Epidermal melanocyte (primary cell): Measurements from ENCODE around the gene CDC42SE1.

ENCODE experiments used
- DNase-seq: peaks from one replicate; pipeline ENCODE4 v3.0.0; 2011; ENCODE audit warnings: low spot score; ENCODE audit not compliant: insufficient read length

Gene CDC42SE1

DNA sequence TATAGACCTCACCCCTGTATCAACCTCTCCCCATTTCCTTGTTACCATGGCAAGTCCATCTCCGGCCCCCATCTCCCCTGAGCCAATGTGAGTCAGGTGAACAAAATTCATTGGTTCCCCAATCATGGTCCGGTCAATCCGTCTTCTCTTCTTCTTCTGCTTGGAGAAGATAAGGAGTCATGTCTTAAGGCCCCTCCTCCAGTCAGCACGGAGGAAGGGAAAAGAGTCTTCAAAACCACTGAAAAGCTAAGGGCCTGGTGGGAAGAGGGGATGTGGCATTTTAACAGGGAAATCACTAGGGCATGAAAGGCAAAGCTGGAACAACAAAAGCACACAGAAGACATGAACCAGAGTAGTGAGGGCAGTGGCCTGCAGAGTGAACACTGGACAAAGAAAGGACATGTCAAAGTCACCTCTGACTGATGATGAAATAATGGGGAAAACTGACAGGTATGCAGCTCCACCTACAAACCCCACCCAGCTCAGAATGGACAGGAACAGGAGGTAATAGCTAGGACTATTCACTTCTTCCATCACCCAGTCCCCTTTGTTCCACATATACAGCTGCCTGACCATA, 4.4 kb downstream of the CDC42SE1 start:
- no peak for DNase-seq

DNA sequence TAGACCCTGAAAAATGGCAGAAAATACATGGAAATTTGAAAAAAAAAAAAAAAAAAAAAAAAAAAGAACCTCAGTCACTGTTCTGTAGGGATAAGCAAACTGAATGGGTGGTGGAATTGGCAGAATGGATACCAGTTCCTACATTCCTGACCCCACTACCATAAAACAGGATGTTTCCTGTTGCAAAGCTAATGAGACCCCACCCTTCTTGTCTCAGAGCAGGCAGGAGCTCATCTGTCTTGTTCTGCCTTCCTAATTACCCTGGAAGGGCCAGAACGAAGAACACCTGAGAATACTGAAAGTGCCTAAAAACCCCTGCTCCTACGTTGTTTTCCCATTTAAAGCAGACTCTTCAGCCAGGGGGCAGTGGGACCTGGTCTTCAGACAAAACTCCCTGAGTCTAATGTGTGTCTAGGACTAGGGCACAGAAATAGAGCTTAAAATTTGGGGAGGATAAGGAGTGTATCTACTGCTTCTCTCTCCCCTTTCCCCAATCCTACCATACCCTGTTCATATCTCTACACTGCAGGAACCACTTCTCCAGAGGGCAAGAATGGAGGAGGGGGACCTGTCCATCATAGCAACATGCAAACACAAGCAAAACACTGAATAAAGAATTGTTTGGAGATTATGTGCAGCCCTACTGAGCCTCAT, 7.9 kb downstream of the CDC42SE1 start:
- no peak for DNase-seq

DNA sequence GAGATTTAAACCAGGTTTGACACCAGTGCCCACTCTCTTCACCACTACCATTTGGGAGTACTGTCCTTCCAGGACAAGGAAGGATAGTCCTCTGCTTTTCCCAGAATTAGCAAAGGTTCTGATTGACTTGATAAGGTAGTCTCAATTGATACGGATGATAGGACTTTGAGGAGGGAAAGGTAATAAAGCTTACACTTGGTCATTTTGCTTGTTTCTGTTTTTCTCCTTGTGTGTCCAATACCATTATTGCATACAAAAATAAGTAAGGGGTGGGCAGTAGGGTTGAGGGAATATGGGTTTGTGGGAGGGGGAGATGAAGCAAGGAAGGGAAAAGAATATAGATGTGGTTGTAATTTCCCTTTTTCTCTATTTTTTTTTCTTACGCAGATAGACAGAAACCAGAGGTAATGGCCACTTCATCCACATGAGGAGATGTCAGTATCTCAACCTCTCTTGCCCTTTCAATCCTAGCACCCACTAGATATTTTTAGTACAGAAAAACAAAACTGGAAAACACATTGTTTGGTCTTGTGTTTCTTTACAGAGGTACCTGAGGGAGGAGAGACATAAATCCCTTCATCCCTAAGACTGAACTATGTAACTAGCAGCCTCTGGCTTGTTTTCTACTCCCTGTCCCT, 9.3 kb downstream of the CDC42SE1 start:
- no peak for DNase-seq

DNA sequence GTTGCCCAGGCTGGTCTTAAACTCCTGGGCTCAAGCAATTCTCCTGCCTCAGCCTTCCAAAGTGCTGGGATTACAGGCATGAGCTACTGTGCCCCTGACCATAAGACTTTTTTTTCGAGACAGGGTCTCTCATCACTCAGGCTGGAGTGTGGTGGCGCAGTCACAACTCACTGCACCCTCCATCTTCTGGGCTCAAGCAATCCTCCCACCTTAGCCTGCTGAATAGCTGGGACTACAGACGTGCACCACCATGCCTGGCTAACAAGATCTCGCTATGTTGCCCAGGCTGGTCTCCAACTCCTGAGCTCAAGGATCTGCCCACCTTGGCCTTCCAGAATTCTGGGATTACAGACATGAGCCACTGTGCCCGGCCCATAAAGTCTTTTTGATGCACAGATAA, 10.0 kb downstream of the CDC42SE1 start:
- DNase-seq, result no peak

DNA sequence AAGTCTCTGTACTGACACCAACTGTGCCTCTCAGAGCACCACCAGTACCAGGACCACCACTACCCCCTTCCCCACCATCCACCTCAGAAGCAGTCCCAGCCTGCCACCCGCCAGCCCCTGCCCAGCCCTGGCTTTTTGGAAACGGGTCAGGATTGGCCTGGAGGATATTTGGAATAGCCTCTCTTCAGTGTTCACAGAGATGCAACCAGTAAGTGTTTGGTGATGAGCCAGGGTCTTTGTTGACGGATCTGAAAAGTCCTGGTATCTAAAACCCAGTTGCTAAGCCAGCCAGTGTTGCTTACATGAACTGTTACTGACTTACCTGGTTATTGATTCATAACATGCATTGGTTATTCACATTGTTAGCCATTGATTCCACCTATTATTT, 10.8 kb downstream of the CDC42SE1 start:
- DNase-seq, result no peak

DNA sequence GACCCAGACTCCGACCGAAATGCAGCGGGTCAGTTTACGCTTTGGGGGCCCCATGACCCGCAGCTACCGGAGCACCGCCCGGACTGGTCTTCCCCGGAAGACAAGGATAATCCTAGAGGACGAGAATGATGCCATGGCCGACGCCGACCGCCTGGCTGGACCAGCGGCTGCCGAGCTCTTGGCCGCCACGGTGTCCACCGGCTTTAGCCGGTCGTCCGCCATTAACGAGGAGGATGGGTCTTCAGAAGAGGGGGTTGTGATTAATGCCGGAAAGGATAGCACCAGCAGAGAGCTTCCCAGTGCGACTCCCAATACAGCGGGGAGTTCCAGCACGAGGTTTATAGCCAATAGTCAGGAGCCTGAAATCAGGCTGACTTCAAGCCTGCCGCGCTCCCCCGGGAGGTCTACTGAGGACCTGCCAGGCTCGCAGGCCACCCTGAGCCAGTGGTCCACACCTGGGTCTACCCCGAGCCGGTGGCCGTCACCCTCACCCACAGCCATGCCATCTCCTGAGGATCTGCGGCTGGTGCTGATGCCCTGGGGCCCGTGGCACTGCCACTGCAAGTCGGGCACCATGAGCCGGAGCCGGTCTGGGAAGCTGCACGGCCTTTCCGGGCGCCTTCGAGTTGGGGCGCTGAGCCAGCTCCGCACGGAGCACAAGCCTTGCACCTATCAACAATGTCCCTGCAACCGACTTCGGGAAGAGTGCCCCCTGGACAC, 11.3 kb downstream of the CDC42SE1 start:
- DNase-seq, result peak; percentile 40

DNA sequence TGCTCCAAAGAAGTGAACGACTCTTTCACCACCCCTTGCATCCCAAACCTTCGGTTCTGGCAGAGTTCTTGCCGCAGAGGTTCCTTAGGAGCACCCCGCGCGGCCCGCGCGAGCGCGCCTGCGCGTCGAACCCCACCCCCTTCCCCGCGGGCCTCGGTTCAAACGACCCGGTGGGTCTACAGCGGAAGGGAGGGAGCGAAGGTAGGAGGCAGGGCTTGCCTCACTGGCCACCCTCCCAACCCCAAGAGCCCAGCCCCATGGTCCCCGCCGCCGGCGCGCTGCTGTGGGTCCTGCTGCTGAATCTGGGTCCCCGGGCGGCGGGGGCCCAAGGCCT, 11.9 kb downstream of the CDC42SE1 start, which contains the start of gene C1orf56:
Gene C1orf56, plus strand, starts transcription at position 161 of the 334 bp plus-strand sequence. Its CDS starts 97 bp downstream, at position 258.
- peak; percentile 87 for DNase-seq

DNA sequence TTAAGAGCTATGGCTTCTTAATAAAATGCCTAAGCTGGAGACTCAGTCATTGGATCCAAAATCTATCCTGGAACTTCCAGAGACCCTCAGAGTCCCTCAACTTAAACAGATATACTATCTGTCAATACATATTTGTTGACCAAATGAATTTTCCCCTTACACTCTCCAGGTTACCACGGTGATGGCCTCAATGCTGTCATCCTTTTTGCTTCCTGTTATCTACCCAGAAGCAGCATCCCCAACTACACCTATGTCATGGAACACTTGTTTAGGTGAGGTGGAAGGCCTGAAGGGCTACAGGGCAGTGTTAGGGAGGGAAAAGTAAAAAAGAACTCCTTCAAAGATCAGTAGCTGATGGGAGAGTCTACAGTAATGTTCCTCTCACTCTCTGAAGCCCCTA, 16.3 kb downstream of the CDC42SE1 start:
- DNase-seq, result no peak

DNA sequence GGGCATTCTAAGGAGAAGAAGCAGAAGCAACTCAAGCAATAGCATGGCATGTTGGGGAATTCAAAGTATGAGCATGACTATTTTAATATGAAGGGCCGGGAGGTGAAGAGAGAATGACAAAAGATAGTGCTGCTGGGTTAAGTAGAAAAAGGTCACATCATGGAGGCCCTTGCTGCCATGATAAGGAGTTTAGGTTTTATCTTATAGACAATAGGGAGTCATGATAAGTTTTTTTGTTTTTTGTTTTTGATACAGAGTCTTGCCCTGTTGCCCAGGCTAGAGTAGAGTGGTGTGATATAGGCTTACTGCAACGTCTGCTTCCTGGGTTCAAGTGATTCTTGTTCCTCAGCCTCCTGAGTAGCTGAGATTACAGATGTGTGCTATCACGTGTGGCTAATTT, 19.9 kb downstream of the CDC42SE1 start:
- no peak for DNase-seq

DNA sequence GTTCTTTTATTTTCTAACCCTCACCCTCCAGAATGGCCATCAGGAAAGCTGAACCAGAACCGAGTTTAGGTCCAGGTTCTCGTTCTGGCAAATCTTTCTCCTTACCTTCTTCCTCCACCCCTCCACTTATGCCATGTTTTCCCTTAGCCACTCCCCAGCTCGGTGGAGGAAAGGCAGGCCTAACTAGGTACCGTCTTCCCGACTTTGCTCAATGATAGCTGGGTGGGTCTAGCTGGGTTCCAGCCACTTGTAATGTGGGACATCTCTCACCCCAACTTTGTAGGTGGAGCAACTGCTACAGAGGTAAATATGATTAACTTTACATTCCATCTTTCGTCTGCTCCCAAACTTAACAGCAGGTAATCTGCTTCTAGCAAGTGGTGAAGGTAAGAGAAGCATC, 22.4 kb downstream of the CDC42SE1 start:
- no peak for DNase-seq

DNA sequence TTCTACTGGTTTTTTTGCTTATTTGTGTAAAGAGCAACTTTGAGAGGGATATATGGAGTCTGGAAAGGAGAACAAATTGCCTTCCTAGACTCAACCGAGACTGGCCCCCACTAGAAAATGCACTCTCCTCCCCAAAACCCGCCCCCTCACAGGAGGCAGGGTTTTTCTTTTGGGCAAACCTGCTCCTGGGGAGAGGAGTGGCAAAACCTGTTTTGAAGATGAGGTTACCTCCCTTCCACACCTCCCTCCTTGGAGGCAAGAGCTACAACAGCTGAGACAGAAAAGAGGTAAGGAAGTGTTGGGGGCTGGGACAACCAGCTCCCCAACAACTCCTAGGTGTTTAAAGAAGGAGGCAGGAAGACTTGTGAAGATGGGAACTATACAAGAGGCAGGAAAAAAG, 23.1 kb downstream of the CDC42SE1 start, which contains the start of gene BNIPL:
Gene BNIPL, plus strand, starts transcription at position 231 of the 400 bp plus-strand sequence. Its CDS starts 140 bp downstream, at position 371.
- no peak for DNase-seq

DNA sequence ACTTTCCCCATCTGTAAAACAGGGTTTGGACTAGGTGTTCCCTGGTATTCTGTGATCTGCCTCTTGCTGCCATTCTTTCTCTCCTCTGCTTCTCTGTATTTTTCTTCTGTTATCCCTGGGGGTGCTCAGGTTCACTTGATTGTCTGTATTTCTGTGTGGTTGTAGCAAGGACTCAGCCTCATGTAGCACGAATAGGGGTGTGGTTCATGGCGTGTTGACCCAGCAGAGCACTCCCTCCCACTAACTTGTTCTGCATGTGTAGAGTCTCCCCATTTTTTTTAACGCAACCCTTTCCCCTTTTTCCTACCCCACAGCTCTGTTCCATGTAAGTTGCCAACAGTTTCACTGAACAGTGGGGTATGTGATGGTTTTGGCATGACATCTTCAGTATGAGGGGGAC, 24.3 kb downstream of the CDC42SE1 start:
- no peak for DNase-seq

DNA sequence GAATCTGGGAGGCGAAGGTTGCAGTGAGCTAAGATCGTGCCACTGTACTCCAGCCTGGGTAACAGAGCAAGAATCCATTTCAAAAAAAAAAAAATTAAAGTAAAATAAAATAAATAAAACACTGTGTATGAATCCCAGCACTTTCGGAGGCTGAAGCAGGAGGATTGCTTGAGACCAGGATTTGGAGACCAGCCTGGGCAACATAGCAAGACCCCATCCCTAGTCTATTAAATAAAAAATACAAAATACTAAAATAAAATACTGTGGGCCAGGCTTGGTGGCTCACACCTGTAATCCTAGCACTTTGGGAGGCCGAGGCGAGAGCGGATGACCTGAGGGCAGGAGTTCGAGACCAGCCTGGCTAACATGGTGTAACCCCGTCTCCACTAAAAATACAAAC, 27.3 kb downstream of the CDC42SE1 start:
- DNase-seq, result no peak

DNA sequence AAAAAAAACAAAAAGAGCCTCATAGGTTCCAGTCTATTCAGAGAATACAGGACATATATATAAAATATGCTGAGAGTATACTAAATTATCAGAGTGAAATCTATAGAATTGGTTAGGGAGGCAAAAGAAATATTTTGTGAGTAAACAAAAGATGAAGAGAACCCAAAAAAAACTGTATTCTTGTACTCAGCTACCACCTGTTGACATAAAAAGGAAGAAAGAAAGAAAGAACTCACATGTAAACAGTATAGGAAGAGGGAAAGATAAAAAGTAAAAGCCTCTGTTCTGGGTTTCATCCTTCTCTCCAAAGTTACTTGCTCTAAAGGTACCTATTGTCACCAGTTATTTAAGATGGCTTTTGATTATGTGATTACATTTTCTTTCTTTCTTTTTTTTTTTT, 33.0 kb downstream of the CDC42SE1 start:
- no peak for DNase-seq

DNA sequence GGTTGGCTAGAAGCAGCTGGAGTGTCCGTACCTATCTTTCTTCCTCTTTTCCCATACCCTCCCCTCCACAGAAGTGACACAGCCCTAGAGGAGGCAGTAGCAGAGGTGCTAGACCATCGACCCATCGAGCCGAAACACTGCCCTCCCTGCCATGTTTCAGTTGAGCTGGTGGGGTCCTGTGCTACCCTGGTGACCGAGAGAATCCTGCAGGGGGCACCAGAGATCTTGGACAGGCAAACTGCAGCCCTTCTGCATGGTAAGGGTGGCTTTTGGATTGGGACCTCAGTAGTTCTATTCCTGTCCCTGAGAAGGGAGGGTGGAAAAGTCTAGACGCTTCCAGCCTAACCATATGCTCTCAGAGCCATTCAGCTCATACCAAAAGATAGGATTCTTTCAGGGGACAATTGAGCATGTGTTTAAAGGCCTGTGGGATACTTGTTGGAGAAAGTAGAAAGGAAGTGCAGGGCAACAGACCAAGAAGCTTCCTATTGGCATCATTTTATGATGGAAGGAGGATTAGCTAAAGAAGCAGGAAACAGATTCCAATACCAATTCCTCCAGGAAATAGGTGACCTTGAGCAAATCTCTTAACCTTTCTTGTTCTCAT, 34.8 kb downstream of the CDC42SE1 start:
- DNase-seq, result peak; percentile 92

DNA sequence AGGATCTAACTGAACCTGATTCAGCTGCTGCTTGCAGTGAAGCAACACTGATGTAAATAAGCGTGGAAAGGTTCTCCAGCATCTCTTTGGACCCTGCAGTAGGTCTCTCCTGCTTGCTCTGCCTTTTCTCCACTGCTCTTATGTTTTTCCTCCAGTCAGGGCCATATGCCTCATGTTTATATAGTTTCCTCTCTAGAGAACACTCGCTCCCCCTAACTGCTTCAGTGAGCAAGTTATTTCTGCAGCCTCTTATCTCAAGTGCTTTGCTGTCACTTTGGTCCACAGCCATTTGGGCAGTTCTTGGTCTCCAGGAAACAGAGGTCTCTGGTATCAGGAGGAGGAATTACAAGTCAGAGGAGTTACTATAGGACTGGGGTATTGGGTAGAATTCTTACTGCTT, 45.9 kb downstream of the CDC42SE1 start:
- no peak for DNase-seq

DNA sequence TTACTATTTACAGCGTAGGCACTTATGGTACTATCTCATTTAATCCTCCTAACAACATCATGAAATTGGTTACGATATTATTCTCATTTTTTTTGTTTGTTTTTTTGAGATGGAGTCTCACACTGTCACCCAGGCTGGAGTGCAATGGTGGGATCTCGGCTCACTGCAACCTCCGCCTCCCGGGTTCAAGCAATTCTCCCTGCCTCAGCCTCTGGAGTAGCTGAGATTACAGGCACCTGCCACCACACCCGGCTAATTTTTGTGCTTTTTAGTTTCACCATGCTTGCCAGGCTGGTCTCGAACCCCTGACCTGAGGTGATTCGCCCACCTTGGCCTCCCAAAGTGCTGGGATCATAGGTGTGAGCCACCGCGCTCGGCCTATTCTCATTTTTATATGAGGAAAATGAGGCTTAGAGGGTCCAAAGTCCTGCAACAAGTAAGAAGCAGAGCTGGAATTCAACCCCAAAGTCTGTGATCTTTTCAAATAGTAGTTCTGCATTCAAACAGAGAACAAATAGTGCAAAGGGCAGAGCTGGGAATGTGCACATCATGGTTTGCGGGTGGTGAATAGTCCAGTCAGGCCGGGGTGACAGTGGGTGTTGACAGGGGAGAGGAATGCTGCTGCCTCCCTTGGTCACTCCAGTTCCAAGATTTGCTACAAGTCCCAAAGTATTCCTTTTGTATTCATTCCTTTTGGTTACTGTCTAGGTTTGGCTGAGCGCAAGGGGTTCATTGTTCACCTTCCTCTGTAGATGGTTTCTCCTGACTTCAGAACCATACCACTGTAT, 46.5 kb downstream of the CDC42SE1 start:
- DNase-seq, result no peak

DNA sequence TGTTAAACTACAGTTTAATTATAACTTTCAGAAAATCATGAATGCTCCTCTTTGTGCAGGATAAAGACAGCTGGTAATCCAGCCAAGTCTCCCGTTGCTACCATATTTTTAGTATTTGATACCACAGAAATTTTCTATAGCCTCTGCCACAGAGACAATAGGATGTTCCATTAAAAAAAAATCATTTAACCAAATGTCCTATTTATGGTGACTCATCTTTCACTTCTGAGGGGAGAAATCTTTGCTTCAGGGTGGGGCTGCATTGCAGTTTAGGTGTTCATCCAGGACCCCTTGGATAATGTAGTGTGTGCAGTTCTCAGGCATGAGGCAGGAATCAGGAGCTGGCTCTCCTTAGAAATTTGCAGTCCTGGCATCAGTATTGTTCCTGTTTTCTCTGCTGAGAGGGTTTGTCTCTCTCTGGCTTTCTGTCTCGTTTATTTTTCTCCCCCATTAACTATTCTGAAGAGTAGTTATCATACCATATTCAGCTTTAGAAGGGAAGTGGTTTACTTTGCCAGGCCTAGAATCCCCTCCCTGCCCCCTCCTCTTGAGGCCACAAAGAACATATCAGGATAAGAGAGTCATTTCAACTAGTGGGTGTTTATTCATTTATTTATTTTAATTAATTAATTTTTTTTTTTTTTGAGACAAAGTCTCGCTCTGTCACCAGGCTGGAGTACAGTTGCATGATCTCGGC, 48.1 kb downstream of the CDC42SE1 start:
- DNase-seq, result no peak

DNA sequence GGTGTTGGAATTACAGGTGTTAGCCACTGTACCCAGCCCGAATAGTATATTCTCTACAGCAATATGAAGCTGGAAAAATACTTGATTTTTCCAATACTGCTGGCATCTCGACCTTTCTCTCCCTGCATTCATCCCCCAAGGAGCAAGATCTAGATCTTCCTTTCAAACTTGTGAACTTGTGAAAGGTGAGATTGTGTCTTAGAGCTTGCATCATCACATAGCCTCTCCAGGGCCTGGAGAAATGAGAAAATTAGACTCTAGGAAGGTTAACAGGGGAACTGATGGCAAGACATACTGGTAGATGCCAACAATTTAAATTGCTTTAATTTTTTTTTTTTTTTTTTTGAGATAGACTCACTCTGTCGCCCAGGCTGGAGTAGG, 49.1 kb downstream of the CDC42SE1 start:
- DNase-seq, result no peak

DNA sequence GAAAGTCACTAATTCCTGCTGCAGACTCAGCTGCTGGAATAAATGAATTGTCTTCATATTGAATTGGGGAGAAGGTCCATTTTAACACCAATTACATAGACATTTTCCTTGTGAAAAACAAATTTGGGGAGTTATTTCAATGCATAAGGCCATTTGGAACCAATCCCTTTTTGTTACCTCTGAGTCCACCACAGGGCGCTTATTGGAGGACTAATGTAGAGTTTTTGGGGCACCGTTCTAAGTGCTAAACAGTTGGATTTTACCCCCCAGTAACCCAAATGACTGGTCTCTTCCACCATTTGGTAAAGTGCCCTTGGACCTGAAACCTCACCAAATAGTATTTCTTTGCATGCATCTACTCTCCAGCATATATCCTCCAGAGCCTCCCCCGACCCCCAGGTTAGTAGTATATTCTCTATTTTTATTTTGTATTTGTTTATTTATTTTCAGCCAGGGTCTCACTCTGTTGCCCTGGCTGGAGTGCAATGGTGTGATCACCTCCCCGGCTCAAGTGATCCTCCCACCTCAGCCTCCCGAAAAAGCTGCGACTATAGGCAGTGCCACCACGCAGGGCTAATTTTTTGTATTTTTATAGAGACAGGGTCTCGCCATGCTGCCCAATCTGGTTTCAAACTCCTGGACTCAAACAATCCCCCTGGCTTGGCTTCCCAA, 49.6 kb downstream of the CDC42SE1 start:
- DNase-seq, result no peak
